ENCODE measurements around the gene EIF3K. TPM values are rescaled to one million over a fixed set of nuclear protein-coding genes. Genes with fewer than 3 reads are reported as not detected.
A peak's percentile ranks its signal among the peaks of the same experiment; 100 is the strongest.

The EIF3K gene
- total and polyA plus RNA-seq, 2 of the 8 experiments (the other 6 are each of a cell fraction or from before 2014, with no cell fraction given): 329 to 937 TPM

DNA sequence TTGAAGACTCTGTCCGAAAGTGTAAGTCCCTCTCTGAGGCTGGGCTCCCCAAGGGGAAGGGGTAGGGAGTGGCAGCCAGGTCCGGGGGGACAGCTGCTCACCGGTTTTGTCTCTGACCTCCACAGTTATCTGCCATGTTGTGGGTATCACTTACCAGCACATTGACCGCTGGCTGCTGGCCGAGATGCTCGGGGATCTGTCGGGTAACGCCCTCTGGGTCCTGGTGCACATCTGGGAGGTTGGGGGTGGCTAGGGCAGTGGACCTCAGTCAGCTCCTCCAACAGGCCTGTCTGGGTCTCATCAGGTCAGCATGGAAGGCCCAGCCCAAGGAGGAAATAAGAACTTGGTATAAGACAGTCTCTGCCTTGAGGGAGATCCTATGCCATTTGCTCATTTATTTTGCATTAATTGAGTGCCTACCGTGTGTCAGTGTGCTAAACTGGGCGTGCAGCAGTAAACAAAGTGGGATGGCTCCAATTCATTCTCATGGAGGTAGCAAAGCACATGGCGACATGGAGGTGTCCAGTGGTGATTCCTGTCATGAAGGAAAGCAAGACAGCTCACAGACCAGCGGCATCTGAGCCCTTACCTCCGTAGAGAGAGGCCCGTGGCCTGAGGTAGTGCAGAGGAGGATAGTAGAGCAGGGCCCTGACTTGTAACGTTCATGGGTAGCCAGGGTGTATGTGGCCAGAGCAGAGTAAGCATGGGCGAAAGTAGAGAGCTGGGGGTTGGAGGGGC is 13.7 kb downstream of the EIF3K start:
- 91% methylated on average over 15 of the region's 16 CpGs; no CpG with 5 or more reads in 1 of the 2 experiments for WGBS, 2 experiments (ENCODE audit: extremely low coverage in 1 of 2, insufficient coverage in 1 of 2, insufficient read length in 1 of 2, insufficient replicate concordance in 2 of 2, low coverage in 1 of 2, low lambda C conversion rate in 2 of 2, missing lambda C conversion rate in 1 of 2)
- Histone ChIP-seq H3K23ac (ENCODE audit: insufficient read length) (no peak overlapping the region), H3K79me1 (ENCODE audit: low read depth, low read length) (no peaks in the 10 kb centered on the region), H3K4me1 (replicated peaks in 1 of 4; ENCODE audit: control insufficient read depth in 3 of 4, insufficient read depth in 4 of 4, low read length in 3 of 4) (no peaks in the 10 kb centered on the region; a peak in 1 of 7 replicates), H4K8ac (ENCODE audit: extremely low read depth, insufficient read depth, low read length) (no peak overlapping the region), H3K27ac (ENCODE audit: low read depth, low read length) (no peak overlapping the region), H3K4me2 (ENCODE audit: insufficient read depth in 1 of 2, low read depth in 2 of 2, low read length in 2 of 2) (no peak overlapping the region), H2BK12ac (ENCODE audit: low read depth, low read length) (no peak overlapping the region), H2BK20ac (ENCODE audit: low read length) (no peak overlapping the region), H2BK5ac (ENCODE audit: low read depth, low read length) (no peak overlapping the region), H3K18ac (ENCODE audit: extremely low read depth, low read length) (no peak overlapping the region), H4K20me1 (replicated peaks in 1 of 2; ENCODE audit: control insufficient read depth in 1 of 2, insufficient read depth in 2 of 2, low read length in 2 of 2) (no peaks in the 10 kb centered on the region), H3K9ac (replicated peaks in 1 of 4; ENCODE audit: extremely low read depth in 1 of 4, low read depth in 3 of 4, low read length in 3 of 4) (no peak overlapping the region), H3K4ac (replicated peaks; ENCODE audit: insufficient read length, low read depth, low read length) (no peak overlapping the region), H3K9me3 (ENCODE audit: insufficient read depth in 2 of 2, low read depth in 1 of 2, low read length in 1 of 2) (no peaks in the 10 kb centered on the region), H2BK120ac (replicated peaks; ENCODE audit: low read depth, low read length) (no peak overlapping the region), H3K23me2 (ENCODE audit: low read depth, low read length) (no peaks in the 10 kb centered on the region), H3K27me3 (replicated peaks in 1 of 4; ENCODE audit: control insufficient read depth in 3 of 4, extremely low read depth in 1 of 4, insufficient read depth in 3 of 4, low read length in 3 of 4) (no peaks in the 10 kb centered on the region), H3K14ac (ENCODE audit: insufficient read length) (no peak overlapping the region), H3K36me3 (ENCODE audit: control insufficient read depth in 2 of 4, insufficient read depth in 4 of 4, low read length in 3 of 4) (peaks cover 4 to 49% (median 20%) of the 10 kb centered on the region in 4 experiments; a peak in 7 of 8 replicates), H2AFZ (ENCODE audit: low read length) (no peak overlapping the region), H4K91ac (replicated peaks; ENCODE audit: insufficient read length, low read length) (no peak overlapping the region), H3K4me3 (ENCODE audit: extremely low read depth in 1 of 4, insufficient read depth in 2 of 4, low read depth in 3 of 4, low read length in 4 of 4) (no peak overlapping the region), H3K79me2 (ENCODE audit: control insufficient read depth in 1 of 2, insufficient read depth in 2 of 2, low read length in 2 of 2) (no peaks in the 10 kb centered on the region), H2AK5ac (ENCODE audit: low read depth, low read length) (no peak overlapping the region), H4K5ac (ENCODE audit: insufficient read length, low read depth, low read length) (no peak overlapping the region), H2BK15ac (ENCODE audit: low read length) (no peak overlapping the region), H3K56ac (replicated peaks; ENCODE audit: insufficient read length, low read depth, low read length) (no peak overlapping the region)
- CTCF ChIA-PET (ENCODE audit: partially characterized antibody): interaction anchor here (6.3 kb wide), 1 partner anchor 14 kb away, joined by 62 read pairs; the partner anchor contains the start of gene ACTN4
- POLR2A ChIA-PET (ENCODE audit: partially characterized antibody): interaction anchor here (1.0 to 2.7 kb wide), 6 partner anchors 9 to 90 kb away, joined by 3 to 10 read pairs (median 3); partner anchors contain the start of genes ACTN4 and MAP4K1
- DNase-seq (ENCODE audit: low read depth in 1 of 2, low spot score in 2 of 2) (no peak), FAIRE-seq (no peak)
- 0 out of 3 replicates have a peak, but pooled peaks of 1 of the 2 experiments have one; percentile 4 for TF ChIP-seq POLR2A (IDR thresholded peaks at IDR 0.05; ENCODE audit: control extremely low read depth in 1 of 2, low read depth in 2 of 2, low read length in 2 of 2)
- TF ChIP-seq EZH2 (IDR thresholded peaks at IDR 0.05; ENCODE audit: low read depth, low read length, severe bottlenecking): no peak
- no peak for TF ChIP-seq GTF2F1 (IDR thresholded peaks at IDR 0.05; ENCODE audit: borderline replicate concordance, low read depth, low read length)
- no peak for TF ChIP-seq JUND (IDR thresholded peaks at IDR 0.05; ENCODE audit: low read length)

All from H1 (cell line).